Measurements from ENCODE around the gene PSMA6.
"Not testable (repeated sequence)": the region's sequence is repeated elsewhere in the genome, so short reads cannot be mapped to it uniquely, and the experiment has no call there.

Gene PSMA6

GRCh38 chr14:35292051-35292769 is at the start of gene PSMA6:
Gene PSMA6 (plus strand): TSS chr14:35292382. CDS start chr14:35292477, 95 bp downstream.
- peak; percentile 89 for DNase-seq

GRCh38 chr14:35242599-35243311 is 49.4 kb upstream of the PSMA6 start:
- no peak for DNase-seq

- DNase-seq, result no peak
These were observed 48.2 kb upstream of the PSMA6 start for GRCh38 chr14:35243956-35244355.

GRCh38 chr14:35244542-35244941 is 47.6 kb upstream of the PSMA6 start:
- DNase-seq, result no peak

- no peak for DNase-seq
These were observed 47.1 kb upstream of the PSMA6 start for GRCh38 chr14:35245051-35245450.

GRCh38 chr14:35247777-35248475 is 44.3 kb upstream of the PSMA6 start:
- DNase-seq, result no peak

- DNase-seq, result no peak
These were observed 43.8 kb upstream of the PSMA6 start for GRCh38 chr14:35248476-35248788.

- no peak for DNase-seq
These were observed 41.9 kb upstream of the PSMA6 start for GRCh38 chr14:35250319-35250718.

GRCh38 chr14:35252451-35252868 is 39.7 kb upstream of the PSMA6 start:
- no peak for DNase-seq

GRCh38 chr14:35253056-35253455 is 39.1 kb upstream of the PSMA6 start:
- not testable (repeated sequence) for DNase-seq

- not testable (repeated sequence) for DNase-seq
These were observed 38.1 kb upstream of the PSMA6 start for GRCh38 chr14:35254034-35254622.

GRCh38 chr14:35254736-35255135 is 37.4 kb upstream of the PSMA6 start:
- no peak for DNase-seq

GRCh38 chr14:35255711-35256110 is 36.5 kb upstream of the PSMA6 start:
- DNase-seq, result no peak

- DNase-seq, result no peak
These were observed 34.4 kb upstream of the PSMA6 start for GRCh38 chr14:35257809-35258208.

- no peak for DNase-seq
These were observed 33.8 kb upstream of the PSMA6 start for GRCh38 chr14:35258420-35258819.

- no peak for DNase-seq
These were observed 30.4 kb upstream of the PSMA6 start for GRCh38 chr14:35261774-35262173.

- no peak for DNase-seq
These were observed 29.7 kb upstream of the PSMA6 start for GRCh38 chr14:35262436-35262835.

GRCh38 chr14:35268946-35269345 is 23.2 kb upstream of the PSMA6 start:
- no peak for DNase-seq

GRCh38 chr14:35274805-35275204 is 17.4 kb upstream of the PSMA6 start:
- no peak for DNase-seq

- DNase-seq, result no peak
These were observed 15.0 kb upstream of the PSMA6 start for GRCh38 chr14:35277179-35277578.

- no peak for DNase-seq
These were observed 12.8 kb upstream of the PSMA6 start for GRCh38 chr14:35279369-35279768.

GRCh38 chr14:35281341-35281740 is 10.8 kb upstream of the PSMA6 start:
- DNase-seq, result no peak

GRCh38 chr14:35284506-35284905 is 7.7 kb upstream of the PSMA6 start:
- DNase-seq, result no peak
